Testis (tissue), 3 donors: ENCODE results near the gene DOP1B. TPM values are rescaled to one million over a fixed set of nuclear protein-coding genes. Genes with fewer than 3 reads are reported as not detected.
A peak's percentile ranks its signal among the peaks of the same experiment; 100 is the strongest.
"Not testable (repeated sequence)": the region's sequence is repeated elsewhere in the genome, so short reads cannot be mapped to it uniquely, and the experiment has no call there.

Source experiments
- DNase-seq: peaks from one replicate; pipeline ENCODE4 v3.0.0-alpha.2; 2019
- H3K27ac ChIP-seq, 2 donors: fragments of 200-600 bp; sonication (generic); one replicate each; pipeline ENCODE4 v1.5.1; 2019
- H3K27me3 ChIP-seq: fragments of 200-600 bp; sonication (generic); one replicate; pipeline ENCODE4 v1.5.1; 2019
- H3K36me3 ChIP-seq: fragments of 200-600 bp; sonication (generic); one replicate; pipeline ENCODE4 v1.5.1; 2017; ENCODE audit warnings: low read depth; ENCODE audit errors: missing control alignments
- H3K4me1 ChIP-seq: fragments of 200-600 bp; sonication (generic); one replicate; pipeline ENCODE4 v1.5.1; 2019
- H3K4me3 ChIP-seq, 2 donors: fragments of 200-600 bp; sonication (generic); one replicate each; pipeline ENCODE4 v1.5.1; 2017 to 2019
- H3K9me3 ChIP-seq: fragments of 200-600 bp; sonication (generic); one replicate; pipeline ENCODE4 v1.5.1; 2017
- CTCF ChIP-seq, 3 experiments: fragments of 450-650 bp in 2 of 3; fragments of 200-600 bp in 1 of 3; sonication (generic) in 1 of 3; IDR thresholded peaks; one replicate each; pipeline ENCODE4 v1.5.1; 2016 to 2019; ENCODE audit warnings: antibody characterized with exemption in 3 of 3, mild to moderate bottlenecking in 2 of 3, moderate library complexity in 1 of 3
- POLR2A ChIP-seq: fragments of 450-650 bp; IDR thresholded peaks from one replicate; pipeline ENCODE4 v1.6.1; 2017; ENCODE audit warnings: antibody characterized with exemption, mild to moderate bottlenecking, moderate library complexity
- WGBS, 2 donors: methylation state at CpG; one replicate each; pipeline ENCODE4 v1.1.5; 2018; 5-methylcytosine and 5-hydroxymethylcytosine counted together
- intact Hi-C: fragments of 100-400 bp; cut with DNase I; formaldehyde crosslinking; loops from one replicate; pipeline ENCODE4 v1.15.1; 2023; ENCODE audit warnings: low total_unique reads
- polyA plus RNA-seq: library from polyadenylated mRNA; stranded (reverse); fragments of 350-450 nt; fragmentation: Illumina TruSeq; extraction: RNeasy Lipid Tissue Mini Kit (QIAGEN cat#74804); gene quantifications from one replicate; pipeline ENCODE4 v1.2.3, GENCODE V29; 2014; ENCODE audit warnings: low read depth, low replicate concordance; ENCODE audit not compliant: insufficient read depth
- total RNA-seq, 2 donors: library from RNA; depleted of rRNA; stranded (reverse); fragments of >200 nt; gene quantifications; one replicate each; pipeline ENCODE4 v1.2.3, GENCODE V29; 2016

Gene DOP1B
- total and polyA plus RNA-seq, 3 donors from 2014 or later: 9.6 to 24.3 (median 19.1) TPM

GRCh38 chr21:36134803-36135390 is 21.7 kb upstream of the DOP1B start, which contains the start of gene CBR3:
TSS of gene CBR3 (plus strand) at chr21:36135079. CDS start at chr21:36135193, 114 bp downstream.
- intact Hi-C loops: no loop called here
- 1% methylated on average over 19 of the region's 53 CpGs; no CpG with 5 or more reads in 1 of the 2 donors for WGBS, 2 donors
- no peak for TF ChIP-seq CTCF (IDR thresholded peaks at IDR 0.05)
- TF ChIP-seq POLR2A: no peak
- peak within 1 kb of the TSS; percentile 62 to 76 for H3K4me3 ChIP-seq
- peak within 1 kb of the TSS; percentile 85 to 86 for H3K27ac ChIP-seq
- no peaks in the 10 kb centered on the region for H3K9me3 ChIP-seq
- peaks cover 8% of the 10 kb centered on the region for H3K4me1 ChIP-seq
- DNase-seq: peak; percentile 70
- H3K36me3 ChIP-seq: no peaks in the 10 kb centered on the region
- no peaks in the 10 kb centered on the region for H3K27me3 ChIP-seq

GRCh38 chr21:36135391-36136102 is 21.1 kb upstream of the DOP1B start:
- WGBS, 2 donors: 0 to 1% methylated on average over 20 to 53 of the region's 60 CpGs

GRCh38 chr21:36139791-36140190 is 16.8 kb upstream of the DOP1B start:
- WGBS, 2 donors: 94 to 96% methylated on average over 13 of the region's 13 CpGs
- H3K27me3 ChIP-seq, H3K4me1 ChIP-seq, H3K27ac ChIP-seq, H3K36me3 ChIP-seq, DNase-seq, H3K4me3 ChIP-seq, intact Hi-C loops, H3K9me3 ChIP-seq: not testable (repeated sequence)

More at GRCh38 chr21:36135391-36136102, 21.1 kb upstream of the DOP1B start:
- peak overlapping the region; percentile 62 to 76 for H3K4me3 ChIP-seq
- peaks cover 8% of the 10 kb centered on the region for H3K4me1 ChIP-seq
- no peak for TF ChIP-seq CTCF (IDR thresholded peaks at IDR 0.05)
- TF ChIP-seq POLR2A: no peak
- no peaks in the 10 kb centered on the region for H3K9me3 ChIP-seq
- peak; percentile 71 for DNase-seq
- intact Hi-C loops: no loop called here
- H3K27me3 ChIP-seq: no peaks in the 10 kb centered on the region
- H3K27ac ChIP-seq: peak overlapping the region; percentile 85 to 86
- H3K36me3 ChIP-seq: no peaks in the 10 kb centered on the region

- Histone ChIP-seq H3K36me3 (no peaks in the 10 kb centered on the region), H3K4me3 (no peak overlapping the region), H3K27me3 (no peaks in the 10 kb centered on the region), H3K27ac (no peak overlapping the region), H3K9me3 (no peaks in the 10 kb centered on the region), H3K4me1 (no peaks in the 10 kb centered on the region)
- 25 to 30% methylated on average over 6 of the region's 6 CpGs for WGBS, 2 donors
- TF ChIP-seq CTCF (IDR thresholded peaks at IDR 0.05) (peak; percentile 70 to 84 (median 71)), POLR2A (no peak)
- DNase-seq: peak; percentile 93
- intact Hi-C loops: no loop called here
These were observed 15.1 kb upstream of the DOP1B start for GRCh38 chr21:36141513-36141925.

DNA sequence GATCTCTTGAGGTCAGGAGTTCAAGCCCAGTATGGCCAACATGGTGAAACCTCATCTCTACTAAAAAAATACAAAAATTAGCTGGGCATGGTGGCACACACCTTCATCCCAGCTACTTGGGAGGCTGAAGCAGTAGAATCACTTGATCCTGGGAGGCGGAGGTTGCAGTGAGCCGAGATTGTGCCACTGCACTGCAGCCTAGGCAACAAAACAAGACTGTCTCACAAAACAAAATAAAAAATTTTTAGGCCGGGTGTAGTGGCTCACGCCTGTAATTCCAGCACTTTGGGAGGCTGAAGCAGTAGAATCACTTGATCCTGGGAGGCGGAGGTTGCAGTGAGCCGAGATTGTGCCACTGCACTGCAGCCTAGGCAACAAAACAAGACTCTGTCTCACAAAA is 12.4 kb upstream of the DOP1B start:
- H3K4me1 ChIP-seq, H3K9me3 ChIP-seq, H3K27me3 ChIP-seq, H3K27ac ChIP-seq, H3K4me3 ChIP-seq, H3K36me3 ChIP-seq, DNase-seq, intact Hi-C loops: not testable (repeated sequence)
- 77 to 83% methylated on average over 5 to 6 of the region's 6 CpGs for WGBS, 2 donors
